ENCODE data around the gene NSMCE1. TPM values are rescaled to one million over a fixed set of nuclear protein-coding genes. Genes with fewer than 3 reads are reported as not detected.
"Not testable (repeated sequence)": the region's sequence is repeated elsewhere in the genome, so short reads cannot be mapped to it uniquely, and the experiment has no call there.

Gene NSMCE1
- total and polyA plus RNA-seq, 10 donors: 18.4 to 79.0 (median 36.7) TPM

- Histone ChIP-seq H3K36me3 (peaks cover 3 to 68% (median 31%) of the 10 kb centered on the region in 6 donors), H3K27ac (no peak overlapping the region), H3K4me3 (no peak overlapping the region), H3K9me3 (no peaks in the 10 kb centered on the region), H3K4me1 (peaks cover 2 to 16% (median 6%) of the 10 kb centered on the region in 6 donors), H3K27me3 (replicated peaks in 1 of 7) (no peaks in the 10 kb centered on the region)
- no peak for DNase-seq
- TF ChIP-seq POLR2AphosphoS5 (IDR thresholded peaks at IDR 0.05) (no peak), POLR2A (IDR thresholded peaks at IDR 0.05) (no peak), CTCF (IDR thresholded peaks at IDR 0.05 in 8 of 11, conservative IDR thresholded peaks at IDR 0.05 in 3 of 11) (no peak)
- 90 to 95% (median 94%) methylated on average over 8 of the region's 8 CpGs for WGBS, 5 donors
- intact Hi-C loops (cut with DNase I; ENCODE audit: low total_unique reads): no loop called here
These were observed 59.0 kb downstream of the NSMCE1 start for GRCh38 chr16:27209591-27209990.

GRCh38 chr16:27208796-27209195 lies 59.8 kb downstream of the NSMCE1 start:
- H3K4me3 ChIP-seq: no peak overlapping the region
- WGBS, 5 donors: 92 to 98% (median 97%) methylated on average over 3 of the region's 3 CpGs
- no peak for TF ChIP-seq POLR2AphosphoS5 (IDR thresholded peaks at IDR 0.05)
- no peak for TF ChIP-seq CTCF (IDR thresholded peaks at IDR 0.05 in 8 of 11, conservative IDR thresholded peaks at IDR 0.05 in 3 of 11)
- peaks cover 5 to 24% (median 11%) of the 10 kb centered on the region in 6 donors for H3K4me1 ChIP-seq
- no peaks in the 10 kb centered on the region for H3K27me3 ChIP-seq (replicated peaks in 1 of 7)
- DNase-seq: no peak
- no peak overlapping the region for H3K27ac ChIP-seq
- intact Hi-C loops (cut with DNase I; ENCODE audit: low total_unique reads): no loop called here
- peaks cover 3 to 60% (median 24%) of the 10 kb centered on the region in 6 donors for H3K36me3 ChIP-seq
- no peaks in the 10 kb centered on the region for H3K9me3 ChIP-seq

GRCh38 chr16:27208081-27208680 lies 60.4 kb downstream of the NSMCE1 start:
- WGBS, 5 donors: 90 to 97% (median 93%) methylated on average over 8 of the region's 8 CpGs
- H3K4me1 ChIP-seq: peaks cover 5 to 25% (median 13%) of the 10 kb centered on the region in 6 donors
- DNase-seq: no peak
- H3K27me3 ChIP-seq (replicated peaks in 1 of 7): no peaks in the 10 kb centered on the region
- intact Hi-C loops (cut with DNase I; ENCODE audit: low total_unique reads): no loop called here
- TF ChIP-seq CTCF (IDR thresholded peaks at IDR 0.05 in 8 of 11, conservative IDR thresholded peaks at IDR 0.05 in 3 of 11) (no peak), POLR2A (IDR thresholded peaks at IDR 0.05) (no peak), POLR2AphosphoS5 (IDR thresholded peaks at IDR 0.05) (no peak)
- H3K36me3 ChIP-seq: peaks cover 3 to 55% (median 21%) of the 10 kb centered on the region in 6 donors
- no peaks in the 10 kb centered on the region for H3K9me3 ChIP-seq
- no peak overlapping the region for H3K4me3 ChIP-seq
- H3K27ac ChIP-seq: no peak overlapping the region

- 82 to 94% (median 90%) methylated on average over 10 of the region's 10 CpGs for WGBS, 5 donors
- Histone ChIP-seq H3K4me1 (peaks cover 9 to 35% (median 19%) of the 10 kb centered on the region in 6 donors), H3K36me3 (peaks cover 3 to 46% (median 20%) of the 10 kb centered on the region in 6 donors)
- H3K9me3 ChIP-seq; H3K27me3 ChIP-seq (replicated peaks in 1 of 7); H3K27ac ChIP-seq; intact Hi-C loops (cut with DNase I; ENCODE audit: low total_unique reads); H3K4me3 ChIP-seq: not testable (repeated sequence)
- DNase-seq: peak; percentile 37
These were observed 61.5 kb downstream of the NSMCE1 start for GRCh38 chr16:27207121-27207520.

Data from spleen (tissue), 11 donors.